IPS DF 4.7 (cell line): ENCODE measurements around the gene CARD9.

Experiments
- DNase-seq: peaks from one replicate; pipeline ENCODE4 v3.0.0-alpha.2; 2013; ENCODE audit warnings: low spot score; ENCODE audit errors: extremely low read depth

Gene CARD9

GRCh38 chr9:136349546-136349945, 23.9 kb downstream of the CARD9 start:
- DNase-seq: no peak

GRCh38 chr9:136348691-136349090, 24.8 kb downstream of the CARD9 start:
- no peak for DNase-seq

- no peak for DNase-seq
Measured at GRCh38 chr9:136347472-136348256, 25.8 kb downstream of the CARD9 start.

- DNase-seq: no peak
Measured at GRCh38 chr9:136346927-136347465, 26.5 kb downstream of the CARD9 start.

GRCh38 chr9:136346157-136346481, 27.4 kb downstream of the CARD9 start:
- DNase-seq: no peak

- no peak for DNase-seq
Measured at GRCh38 chr9:136345281-136346156, 27.9 kb downstream of the CARD9 start.

- no peak for DNase-seq
Measured at GRCh38 chr9:136344544-136345280, 28.8 kb downstream of the CARD9 start.

GRCh38 chr9:136343884-136344269, 29.6 kb downstream of the CARD9 start:
- no peak for DNase-seq

- no peak for DNase-seq
Measured at GRCh38 chr9:136343121-136343883, 30.2 kb downstream of the CARD9 start.

GRCh38 chr9:136342181-136343120, 31.0 kb downstream of the CARD9 start:
- DNase-seq: no peak

GRCh38 chr9:136341769-136342168, 31.7 kb downstream of the CARD9 start:
- DNase-seq: no peak

- DNase-seq: no peak
Measured at GRCh38 chr9:136341042-136341655, 32.3 kb downstream of the CARD9 start.

- no peak for DNase-seq
Measured at GRCh38 chr9:136340356-136341041, 33.0 kb downstream of the CARD9 start.

- DNase-seq: no peak
Measured at GRCh38 chr9:136339958-136340310, 33.5 kb downstream of the CARD9 start.

- no peak for DNase-seq
Measured at GRCh38 chr9:136339173-136339957, 34.1 kb downstream of the CARD9 start.

- no peak for DNase-seq
Measured at GRCh38 chr9:136338511-136338910, 35.0 kb downstream of the CARD9 start.

- DNase-seq: no peak
Measured at GRCh38 chr9:136337416-136338395, 35.8 kb downstream of the CARD9 start.
